SK-N-SH (cell line): Measurements from ENCODE around the gene MOCS2. TPM values are rescaled to one million over a fixed set of nuclear protein-coding genes. Genes with fewer than 3 reads are reported as not detected.

Experiments used
- CTCF ChIA-PET: fragments of 300-600, 350-600 bp; formaldehyde crosslinking; extraction: SDS; loops from one replicate; lab custom pipeline; 2021; lab: Yijun Ruan, JAX
- POLR2A ChIA-PET: fragments of 350-600 bp; sonication (Branson Sonifier 250); formaldehyde crosslinking; extraction: SDS; loops from one replicate; lab custom pipeline; 2020; ENCODE audit warnings: antibody characterized with exemption, inconsistent platforms; lab: Yijun Ruan, JAX
- DNase-seq: peaks from one replicate; pipeline ENCODE4 v3.0.0; 2012
- H2AFZ ChIP-seq: fragments of 200-600 bp; sonication (generic); 2 replicates; pipeline ENCODE4 v1.8.1; 2016; ENCODE audit warnings: antibody characterized with exemption, mild to moderate bottlenecking, low read depth
- H3F3A ChIP-seq: fragments of 200-600 bp; sonication (generic); replicated peaks from 2 replicates; pipeline ENCODE3; 2016; ENCODE audit warnings: antibody characterized with exemption, mild to moderate bottlenecking; ENCODE audit not compliant: insufficient read depth
- H3K27ac ChIP-seq, 2 experiments: fragments of 200-500 bp in 1 of 2; fragments of 200-600 bp in 1 of 2; sonication (Bioruptor generic) in 1 of 2; sonication (generic), shearing (Covaris generic) in 1 of 2; 2 replicates each; pipeline versions ENCODE4 v1.5.1 to v1.6.1; 2014 to 2016; ENCODE audit warnings: low read depth in 2 of 2, inconsistent platforms in 1 of 2, low read length in 1 of 2, mild to moderate bottlenecking in 1 of 2, mixed read lengths in 1 of 2
- H3K27me3 ChIP-seq: fragments of 200-600 bp; sonication (generic), shearing (Covaris generic); 2 replicates; pipeline ENCODE4 v1.6.1; 2016; ENCODE audit warnings: mixed run types; ENCODE audit not compliant: insufficient read depth
- H3K36me3 ChIP-seq, 2 experiments: fragments of 200-500 bp in 1 of 2; fragments of 200-600 bp in 1 of 2; sonication (Bioruptor generic) in 1 of 2; sonication (generic) in 1 of 2; replicated peaks in 1 of 2; 2 replicates each; pipeline versions ENCODE3 to v1.5.1; 2014 to 2016; ENCODE audit warnings: low read length in 1 of 2, mild to moderate bottlenecking in 1 of 2; ENCODE audit not compliant: insufficient read depth in 2 of 2, control insufficient read depth in 1 of 2
- H3K4me1 ChIP-seq, 2 experiments: fragments of 200-500 bp in 1 of 2; fragments of 200-600 bp in 1 of 2; sonication (Bioruptor generic) in 1 of 2; sonication (generic), shearing (Covaris generic) in 1 of 2; 2 replicates each; pipeline versions ENCODE4 v1.5.1 to v1.6.1; 2014 to 2016; ENCODE audit warnings: low read depth in 1 of 2, low read length in 1 of 2, mixed run types in 1 of 2; ENCODE audit not compliant: insufficient read depth in 2 of 2, control insufficient read depth in 1 of 2
- H3K4me2 ChIP-seq: fragments of 200-600 bp; sonication (generic), shearing (Covaris generic); 2 replicates; pipeline ENCODE4 v1.6.1; 2017; ENCODE audit warnings: mixed run types
- H3K4me3 ChIP-seq, 2 experiments: fragments of 200-500 bp in 1 of 2; fragments of 200-600 bp in 1 of 2; sonication (Bioruptor generic) in 1 of 2; sonication (generic), shearing (Covaris generic) in 1 of 2; 2 replicates each; pipeline versions ENCODE4 v1.5.1 to v1.8.1; 2014 to 2016; ENCODE audit warnings: low read depth in 2 of 2, inconsistent platforms in 1 of 2, low read length in 1 of 2, mild to moderate bottlenecking in 1 of 2, mixed read lengths in 1 of 2, moderate library complexity in 1 of 2
- H3K79me2 ChIP-seq: fragments of 200-600 bp; sonication (generic); 2 replicates; pipeline ENCODE4 v1.8.1; 2017; ENCODE audit warnings: mild to moderate bottlenecking; ENCODE audit not compliant: insufficient read depth
- H3K9ac ChIP-seq: fragments of 200-600 bp; sonication (generic); 2 replicates; pipeline ENCODE4 v1.6.1; 2017; ENCODE audit warnings: mixed run types
- H3K9me2 ChIP-seq: fragments of 200-600 bp; sonication (generic); 2 replicates; pipeline ENCODE4 v1.6.1; 2017; ENCODE audit warnings: mixed run types
- H3K9me3 ChIP-seq: fragments of 200-600 bp; sonication (generic); 2 replicates; pipeline ENCODE4 v1.6.1; 2017; ENCODE audit warnings: mixed run types, mild to moderate bottlenecking, moderate library complexity
- H4K20me1 ChIP-seq: fragments of 200-600 bp; sonication (generic); 2 replicates; pipeline ENCODE4 v1.6.1; 2017; ENCODE audit warnings: mild to moderate bottlenecking, mixed run types; ENCODE audit not compliant: insufficient read depth
- EP300 ChIP-seq, 2 experiments: IDR thresholded peaks; 2 replicates each; pipeline versions ENCODE4 v1.4.0 to v1.6.1; 2012; ENCODE audit warnings: borderline replicate concordance in 1 of 2, low read depth in 1 of 2, low read length in 1 of 2
- FOXJ3 ChIP-seq: sonication (generic); formaldehyde crosslinking; IDR thresholded peaks from 2 replicates; pipeline ENCODE4 v1.5.1; 2020; ENCODE audit warnings: mild to moderate bottlenecking, missing genetic modification reagents
- FOXM1 ChIP-seq: IDR thresholded peaks from 2 replicates; pipeline ENCODE4 v1.4.0; 2012; ENCODE audit warnings: low read depth, mild to moderate bottlenecking
- GABPA ChIP-seq: IDR thresholded peaks from 2 replicates; pipeline ENCODE4 v1.4.0; 2012; ENCODE audit warnings: low read depth, mild to moderate bottlenecking
- GATA2 ChIP-seq: sonication (generic); formaldehyde crosslinking; IDR thresholded peaks from 2 replicates; pipeline ENCODE4 v1.5.0; 2020; ENCODE audit warnings: mild to moderate bottlenecking, missing genetic modification reagents
- JUND ChIP-seq: IDR thresholded peaks from 2 replicates; pipeline ENCODE4 v1.4.0; 2012
- MAX ChIP-seq: IDR thresholded peaks from 2 replicates; pipeline ENCODE4 v1.4.0; 2012; ENCODE audit warnings: low read depth
- MEF2A ChIP-seq: IDR thresholded peaks from 2 replicates; pipeline ENCODE4 v1.4.0; 2012; ENCODE audit warnings: low read depth, borderline replicate concordance
- NRF1 ChIP-seq: IDR thresholded peaks from 2 replicates; pipeline ENCODE4 v1.6.1; 2012; ENCODE audit warnings: low read depth, mild to moderate bottlenecking, low read length
- POLR2AphosphoS5 ChIP-seq: IDR thresholded peaks from 2 replicates; pipeline ENCODE4 v1.6.1; 2012; ENCODE audit warnings: low read depth, low read length
- RCOR1 ChIP-seq: fragments of 150-350 bp; IDR thresholded peaks from 2 replicates; pipeline ENCODE4 v1.6.1; 2017; ENCODE audit warnings: antibody characterized with exemption, low read length
- RXRA ChIP-seq: IDR thresholded peaks from 2 replicates; pipeline ENCODE4 v1.4.0; 2012; ENCODE audit warnings: low read depth, mild to moderate bottlenecking, borderline replicate concordance
- SIN3A ChIP-seq: IDR thresholded peaks from 2 replicates; pipeline ENCODE4 v1.6.1; 2012; ENCODE audit warnings: low read depth, mild to moderate bottlenecking, low read length, moderate library complexity, borderline replicate concordance
- SMC3 ChIP-seq: IDR thresholded peaks from 2 replicates; pipeline ENCODE4 v1.6.1; 2012; ENCODE audit warnings: low read depth, low read length, improper control_type of control experiment
- TCF12 ChIP-seq: IDR thresholded peaks from 2 replicates; pipeline ENCODE4 v1.4.0; 2012
- TEAD4 ChIP-seq: IDR thresholded peaks from 2 replicates; pipeline ENCODE4 v1.4.0; 2012; ENCODE audit warnings: mild to moderate bottlenecking, borderline replicate concordance; ENCODE audit not compliant: insufficient read depth
- WGBS: methylation state at CpG from one replicate; pipeline ENCODE4 v1.1.6; 2017; ENCODE audit warnings: low lambda C conversion rate; 5-methylcytosine and 5-hydroxymethylcytosine counted together
- polyA plus RNA-seq, 3 experiments: library from polyadenylated mRNA; depleted of rRNA; stranded (reverse); fragments of >200 nt; gene quantifications; 2 replicates each; pipeline ENCODE4 v1.2.3, GENCODE V29; 2012
- TF ChIP-seq, protein P1 (sequence below): IDR thresholded peaks from 2 replicates; pipeline ENCODE4; 2012
- TF ChIP-seq, protein P2 (sequence below): fragments of 200-600 bp; sonication (generic); IDR thresholded peaks from 2 replicates; pipeline ENCODE4 v1.6.1; 2017; ENCODE audit warnings: antibody characterized with exemption, mild to moderate bottlenecking, moderate library complexity
- TF ChIP-seq, protein P3 (sequence below): IDR thresholded peaks from 2 replicates; pipeline ENCODE4 v1.4.0; 2012; ENCODE audit warnings: low read depth, borderline replicate concordance
- TF ChIP-seq, protein P4 (sequence below): IDR thresholded peaks from 2 replicates; pipeline ENCODE4 v1.4.0; 2012; ENCODE audit warnings: low read depth, borderline replicate concordance
- TF ChIP-seq, protein P5 (sequence below): fragments of 150-350 bp; IDR thresholded peaks from 2 replicates; pipeline ENCODE4 v1.6.1; 2017; ENCODE audit warnings: antibody characterized with exemption, low read length, low read depth, borderline replicate concordance

MOCS2 gene
- polyA plus RNA-seq, 1 of the 3 experiments (the other 2 are of a cell fraction): 26.4 TPM

GRCh38 chr5:53120165-53120564 is 10.6 kb upstream of the MOCS2 start (continued):
- TF ChIP-seq TEAD4 (no peak), TCF12 (no peak), SMC3 (no peak)
- TF ChIP-seq, all 33 proteins: peak for 0

GRCh38 chr5:53118879-53119278 is 9.3 kb upstream of the MOCS2 start:
- CTCF ChIA-PET: interaction anchor here (1.3 kb wide), 1 partner anchor 170 kb away, joined by 3 read pairs; no protein-coding TSS in a partner anchor
- no peaks in the 10 kb centered on the region for H3K27me3 ChIP-seq

GRCh38 chr5:53116597-53116996 is 7.0 kb upstream of the MOCS2 start:
- Histone ChIP-seq H3K36me3 (peaks cover 0 to 3% of the 10 kb centered on the region in 2 experiments), H3K4me2 (no peak overlapping the region), H3K27ac (no peak overlapping the region), H3K9me3 (no peaks in the 10 kb centered on the region), H3K9ac (no peak overlapping the region), H3K4me1 (no peaks in the 10 kb centered on the region), H2AFZ (no peak overlapping the region), H3K4me3 (no peak overlapping the region), H3K79me2 (no peaks in the 10 kb centered on the region), H3F3A (peaks cover 7% of the 10 kb centered on the region), H3K27me3 (no peaks in the 10 kb centered on the region), H4K20me1 (no peaks in the 10 kb centered on the region), H3K9me2 (no peaks in the 10 kb centered on the region)
- 78% methylated on average over 1 of the region's 1 CpG for WGBS
- no peak for DNase-seq
- ChIA-PET POLR2A (no interaction called here), CTCF (interaction anchor here (0.8 kb wide), 1 partner anchor 20 kb away, joined by 3 read pairs; no protein-coding TSS in a partner anchor)
- TF ChIP-seq MEF2A (no peak), NRF1 (no peak), GABPA (no peak), POLR2AphosphoS5 (no peak), RXRA (no peak), FOXJ3 (CRISPR knock-in tag) (no peak), SMC3 (no peak), MAX (no peak), GATA2 (CRISPR knock-in tag) (no peak)
- TF ChIP-seq, protein P1, sequence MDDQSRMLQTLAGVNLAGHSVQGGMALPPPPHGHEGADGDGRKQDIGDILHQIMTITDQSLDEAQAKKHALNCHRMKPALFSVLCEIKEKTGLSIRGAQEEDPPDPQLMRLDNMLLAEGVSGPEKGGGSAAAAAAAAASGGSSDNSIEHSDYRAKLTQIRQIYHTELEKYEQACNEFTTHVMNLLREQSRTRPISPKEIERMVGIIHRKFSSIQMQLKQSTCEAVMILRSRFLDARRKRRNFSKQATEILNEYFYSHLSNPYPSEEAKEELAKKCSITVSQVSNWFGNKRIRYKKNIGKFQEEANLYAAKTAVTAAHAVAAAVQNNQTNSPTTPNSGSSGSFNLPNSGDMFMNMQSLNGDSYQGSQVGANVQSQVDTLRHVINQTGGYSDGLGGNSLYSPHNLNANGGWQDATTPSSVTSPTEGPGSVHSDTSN: no peak
- TF ChIP-seq, protein P2, sequence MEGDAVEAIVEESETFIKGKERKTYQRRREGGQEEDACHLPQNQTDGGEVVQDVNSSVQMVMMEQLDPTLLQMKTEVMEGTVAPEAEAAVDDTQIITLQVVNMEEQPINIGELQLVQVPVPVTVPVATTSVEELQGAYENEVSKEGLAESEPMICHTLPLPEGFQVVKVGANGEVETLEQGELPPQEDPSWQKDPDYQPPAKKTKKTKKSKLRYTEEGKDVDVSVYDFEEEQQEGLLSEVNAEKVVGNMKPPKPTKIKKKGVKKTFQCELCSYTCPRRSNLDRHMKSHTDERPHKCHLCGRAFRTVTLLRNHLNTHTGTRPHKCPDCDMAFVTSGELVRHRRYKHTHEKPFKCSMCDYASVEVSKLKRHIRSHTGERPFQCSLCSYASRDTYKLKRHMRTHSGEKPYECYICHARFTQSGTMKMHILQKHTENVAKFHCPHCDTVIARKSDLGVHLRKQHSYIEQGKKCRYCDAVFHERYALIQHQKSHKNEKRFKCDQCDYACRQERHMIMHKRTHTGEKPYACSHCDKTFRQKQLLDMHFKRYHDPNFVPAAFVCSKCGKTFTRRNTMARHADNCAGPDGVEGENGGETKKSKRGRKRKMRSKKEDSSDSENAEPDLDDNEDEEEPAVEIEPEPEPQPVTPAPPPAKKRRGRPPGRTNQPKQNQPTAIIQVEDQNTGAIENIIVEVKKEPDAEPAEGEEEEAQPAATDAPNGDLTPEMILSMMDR: no peak
- TF ChIP-seq, protein P3, sequence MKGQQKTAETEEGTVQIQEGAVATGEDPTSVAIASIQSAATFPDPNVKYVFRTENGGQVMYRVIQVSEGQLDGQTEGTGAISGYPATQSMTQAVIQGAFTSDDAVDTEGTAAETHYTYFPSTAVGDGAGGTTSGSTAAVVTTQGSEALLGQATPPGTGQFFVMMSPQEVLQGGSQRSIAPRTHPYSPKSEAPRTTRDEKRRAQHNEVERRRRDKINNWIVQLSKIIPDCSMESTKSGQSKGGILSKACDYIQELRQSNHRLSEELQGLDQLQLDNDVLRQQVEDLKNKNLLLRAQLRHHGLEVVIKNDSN: no peak
- TF ChIP-seq, protein P4, sequence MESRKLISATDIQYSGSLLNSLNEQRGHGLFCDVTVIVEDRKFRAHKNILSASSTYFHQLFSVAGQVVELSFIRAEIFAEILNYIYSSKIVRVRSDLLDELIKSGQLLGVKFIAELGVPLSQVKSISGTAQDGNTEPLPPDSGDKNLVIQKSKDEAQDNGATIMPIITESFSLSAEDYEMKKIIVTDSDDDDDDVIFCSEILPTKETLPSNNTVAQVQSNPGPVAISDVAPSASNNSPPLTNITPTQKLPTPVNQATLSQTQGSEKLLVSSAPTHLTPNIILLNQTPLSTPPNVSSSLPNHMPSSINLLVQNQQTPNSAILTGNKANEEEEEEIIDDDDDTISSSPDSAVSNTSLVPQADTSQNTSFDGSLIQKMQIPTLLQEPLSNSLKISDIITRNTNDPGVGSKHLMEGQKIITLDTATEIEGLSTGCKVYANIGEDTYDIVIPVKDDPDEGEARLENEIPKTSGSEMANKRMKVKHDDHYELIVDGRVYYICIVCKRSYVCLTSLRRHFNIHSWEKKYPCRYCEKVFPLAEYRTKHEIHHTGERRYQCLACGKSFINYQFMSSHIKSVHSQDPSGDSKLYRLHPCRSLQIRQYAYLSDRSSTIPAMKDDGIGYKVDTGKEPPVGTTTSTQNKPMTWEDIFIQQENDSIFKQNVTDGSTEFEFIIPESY: no peak

More at GRCh38 chr5:53118879-53119278, 9.3 kb upstream of the MOCS2 start:
- Histone ChIP-seq H3K27ac (no peak overlapping the region), H3K36me3 (no peaks in the 10 kb centered on the region), H3F3A (no peaks in the 10 kb centered on the region), H3K4me3 (no peak overlapping the region), H3K79me2 (no peaks in the 10 kb centered on the region), H3K9me2 (no peaks in the 10 kb centered on the region), H3K9me3 (no peaks in the 10 kb centered on the region), H3K4me1 (no peaks in the 10 kb centered on the region), H4K20me1 (no peaks in the 10 kb centered on the region), H3K4me2 (no peak overlapping the region), H2AFZ (no peak overlapping the region), H3K9ac (no peak overlapping the region)
- POLR2A ChIA-PET: no interaction called here
- DNase-seq: no peak
- TF ChIP-seq FOXJ3 (CRISPR knock-in tag) (no peak), JUND (no peak), RCOR1 (no peak), MAX (no peak), FOXM1 (no peak), SIN3A (no peak), EP300 (IDR thresholded peaks at IDR 0.05; ENCODE audit: borderline replicate concordance in 1 of 2, low read depth in 1 of 2, low read length in 1 of 2) (no peak)
- TF ChIP-seq, protein P5, sequence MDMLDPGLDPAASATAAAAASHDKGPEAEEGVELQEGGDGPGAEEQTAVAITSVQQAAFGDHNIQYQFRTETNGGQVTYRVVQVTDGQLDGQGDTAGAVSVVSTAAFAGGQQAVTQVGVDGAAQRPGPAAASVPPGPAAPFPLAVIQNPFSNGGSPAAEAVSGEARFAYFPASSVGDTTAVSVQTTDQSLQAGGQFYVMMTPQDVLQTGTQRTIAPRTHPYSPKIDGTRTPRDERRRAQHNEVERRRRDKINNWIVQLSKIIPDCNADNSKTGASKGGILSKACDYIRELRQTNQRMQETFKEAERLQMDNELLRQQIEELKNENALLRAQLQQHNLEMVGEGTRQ: no peak
- 90% methylated on average over 5 of the region's 5 CpGs for WGBS
